ENCODE data around the gene C6orf52.

Gene C6orf52

GRCh38 chr6:10643201-10643651, 51.2 kb downstream of the C6orf52 start:
- DNase-seq = no peak

GRCh38 chr6:10641528-10641927, 52.9 kb downstream of the C6orf52 start:
- no peak for DNase-seq

GRCh38 chr6:10640412-10640811, 54.0 kb downstream of the C6orf52 start:
- DNase-seq = no peak

GRCh38 chr6:10633216-10633615, 61.2 kb downstream of the C6orf52 start:
- peak; percentile 39 for DNase-seq

- DNase-seq = no peak
These were observed 64.2 kb downstream of the C6orf52 start for GRCh38 chr6:10630178-10630577.

GRCh38 chr6:10627800-10628199, 66.6 kb downstream of the C6orf52 start:
- DNase-seq = no peak

- no peak for DNase-seq
These were observed 68.2 kb downstream of the C6orf52 start for GRCh38 chr6:10626154-10626741.

GRCh38 chr6:10624836-10625235, 69.6 kb downstream of the C6orf52 start:
- no peak for DNase-seq

- no peak for DNase-seq
These were observed 72.6 kb downstream of the C6orf52 start for GRCh38 chr6:10621847-10622246.

All from CD4-positive, alpha-beta T cell treated with Interferon gamma for 1 hour (primary cell).